ENCODE results near the gene SIGLEC8. TPM values are rescaled to one million over a fixed set of nuclear protein-coding genes. Genes with fewer than 3 reads are reported as not detected.

The SIGLEC8 gene
- total and polyA plus RNA-seq, 9 of the 15 experiments (the other 6 are each of a cell fraction or from before 2014, with no cell fraction given) = 0.04 to 0.65 (median 0.39) TPM

- TF ChIP-seq CBX3 (IDR thresholded peaks at IDR 0.05; ENCODE audit: borderline replicate concordance in 1 of 2, low read length in 2 of 2) = no peak; a peak in 1 of 3 replicates
- no peak for TF ChIP-seq PRMT5 (CRISPR knock-in tag; IDR thresholded peaks at IDR 0.05)
- no peak for TF ChIP-seq NCOR1 (IDR thresholded peaks at IDR 0.05)
- no peak for TF ChIP-seq XRCC3 (IDR thresholded peaks at IDR 0.05)
- TF ChIP-seq FOXM1 (IDR thresholded peaks at IDR 0.05; ENCODE audit: low read depth) = no peak
- no peak for TF ChIP-seq FOXM1 (CRISPR knock-in tag; IDR thresholded peaks at IDR 0.05; ENCODE audit: low read depth)
- 0 out of 2 replicates have a peak, but pooled peaks have one; percentile 39 for TF ChIP-seq TARDBP (IDR thresholded peaks at IDR 0.05)
- TF ChIP-seq NR1H2 (CRISPR knock-in tag; IDR thresholded peaks at IDR 0.05) = no peak
- TF ChIP-seq TCF3 (CRISPR knock-in tag; IDR thresholded peaks at IDR 0.05) = no peak
- no peak for TF ChIP-seq MXI1 (IDR thresholded peaks at IDR 0.05; ENCODE audit: low read depth, low read length)
- no peak for TF ChIP-seq HNRNPLL (IDR thresholded peaks at IDR 0.05; ENCODE audit: low read depth, low read length, poor library complexity, severe bottlenecking)
- no peak for TF ChIP-seq ZNF766 (CRISPR knock-in tag; conservative IDR thresholded peaks at IDR 0.05)
- TF ChIP-seq BHLHE40 (IDR thresholded peaks at IDR 0.05; ENCODE audit: low read length) = no peak
- no peak for TF ChIP-seq REST (IDR thresholded peaks at IDR 0.05; ENCODE audit: borderline replicate concordance)
- no peak for TF ChIP-seq REST (CRISPR knock-in tag; IDR thresholded peaks at IDR 0.05; ENCODE audit: low read depth)
- TF ChIP-seq NR2C1 (IDR thresholded peaks at IDR 0.05) = no peak
- TF ChIP-seq NR2C1 (tag; IDR thresholded peaks at IDR 0.05) = no peak
- no peak for TF ChIP-seq MTA3 (IDR thresholded peaks at IDR 0.05; ENCODE audit: borderline replicate concordance)
- TF ChIP-seq ZNF695 (CRISPR knock-in tag; IDR thresholded peaks at IDR 0.05) = no peak
- no peak for TF ChIP-seq HES1 (IDR thresholded peaks at IDR 0.05; ENCODE audit: low read depth)
- TF ChIP-seq RBM25 (IDR thresholded peaks at IDR 0.05; ENCODE audit: low read depth, low read length, severe bottlenecking) = no peak
- no peak for TF ChIP-seq POU5F1 (IDR thresholded peaks at IDR 0.05; ENCODE audit: borderline replicate concordance, low read depth, low read length, partially characterized antibody)
- TF ChIP-seq ERF (CRISPR knock-in tag; IDR thresholded peaks at IDR 0.05) = no peak
Observed at GRCh38 chr19:51507192-51507591, 48.9 kb upstream of the SIGLEC8 start (continued).

All from K562 (cell line).